Cerebellar nuclear complex (tissue), 1 donor: Measurements from ENCODE around the gene UBAP2.
"Not testable (repeated sequence)": the region's sequence is repeated elsewhere in the genome, so short reads cannot be mapped to it uniquely, and the experiment has no call there.

ENCODE experiments used
- DNase-seq, 2 experiments: peaks; one replicate each; lab custom pipeline; 2025; lab: John Stamatoyannopoulos, UW

Gene UBAP2

GRCh38 chr9:34046784-34047379 is 1.8 kb downstream of the UBAP2 start:
- DNase-seq = no peak

DNA sequence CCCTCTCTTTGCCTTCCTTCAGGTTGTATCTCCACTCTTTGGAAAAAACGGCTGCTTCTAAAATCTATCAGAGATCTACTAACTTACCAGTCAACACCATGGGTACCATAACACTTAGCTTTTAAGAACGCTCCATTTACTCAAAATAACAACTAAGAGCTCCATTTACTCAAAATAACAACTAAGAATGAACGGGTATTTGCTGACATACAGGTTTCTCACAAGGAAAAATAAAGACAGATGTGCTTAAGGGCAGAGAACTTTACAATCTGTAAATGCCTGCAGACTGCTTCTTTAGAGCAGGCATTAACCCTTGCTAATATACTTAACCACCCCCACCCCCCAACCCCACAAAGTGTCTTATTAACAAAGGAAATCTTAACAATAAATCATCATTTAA is 2.8 kb downstream of the UBAP2 start:
- DNase-seq = no peak

GRCh38 chr9:34042074-34042473 is 6.6 kb downstream of the UBAP2 start:
- DNase-seq = not testable (repeated sequence)

- DNase-seq = not testable (repeated sequence)
These were observed 9.8 kb downstream of the UBAP2 start for GRCh38 chr9:34038851-34039250.

- DNase-seq = no peak
These were observed 11.1 kb downstream of the UBAP2 start for GRCh38 chr9:34037626-34038025.

- DNase-seq = no peak
These were observed 12.1 kb downstream of the UBAP2 start for GRCh38 chr9:34036625-34037024.

GRCh38 chr9:34035656-34036055 is 13.0 kb downstream of the UBAP2 start:
- DNase-seq = no peak

GRCh38 chr9:34034698-34035065 is 14.0 kb downstream of the UBAP2 start:
- no peak for DNase-seq

DNA sequence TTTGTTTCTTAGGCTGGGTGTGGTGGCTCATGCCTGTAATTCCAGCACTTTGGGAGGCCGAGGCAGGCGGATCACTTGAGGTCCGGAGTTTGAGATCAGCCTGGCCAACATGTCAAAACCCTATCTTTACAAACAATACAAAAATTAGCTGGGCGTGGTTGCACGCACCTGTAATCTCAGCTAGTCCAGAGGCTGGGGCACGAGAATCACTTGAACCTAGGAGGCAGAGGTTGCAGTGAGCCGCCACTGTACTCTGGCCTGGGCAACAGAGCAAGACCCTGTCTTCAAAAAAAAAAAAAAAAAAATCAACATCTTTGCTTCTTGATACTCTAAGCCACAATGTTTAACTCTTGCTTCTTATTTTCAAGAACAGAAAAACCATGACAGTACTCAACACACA is 16.1 kb downstream of the UBAP2 start:
- DNase-seq = no peak

DNA sequence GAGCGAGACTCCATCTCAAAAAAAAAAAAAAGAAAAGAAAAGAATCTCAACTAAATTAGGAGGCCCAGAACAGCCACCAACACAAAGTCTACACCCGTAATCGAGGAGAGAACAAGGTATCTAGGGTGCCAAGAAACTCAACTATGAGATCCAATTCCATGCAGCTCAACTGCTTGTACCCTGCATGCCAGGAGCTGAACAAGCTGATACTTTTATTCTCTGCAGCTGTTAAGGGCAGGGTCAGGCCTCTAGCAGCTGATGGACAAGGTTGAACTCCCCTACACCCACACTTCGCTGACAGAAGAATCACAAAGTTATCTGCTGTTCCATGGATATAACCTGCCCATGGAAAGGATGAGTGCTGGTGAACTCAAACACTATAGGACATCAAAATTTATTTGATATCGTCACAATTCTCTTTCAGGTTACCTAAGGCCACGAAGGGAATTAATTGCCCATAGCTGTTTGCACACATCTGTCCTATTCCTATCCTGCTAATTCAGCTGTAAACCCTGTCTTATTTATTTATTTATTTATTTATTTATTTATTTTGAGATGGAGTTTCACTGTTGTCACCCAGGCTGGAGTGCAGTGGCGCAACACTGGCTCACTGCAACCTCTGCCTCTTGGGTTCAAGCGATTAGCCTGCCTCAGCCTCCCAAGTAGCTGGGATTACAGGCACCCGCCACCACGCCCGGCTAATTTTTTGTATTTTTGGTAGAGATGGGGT is 20.7 kb downstream of the UBAP2 start:
- no peak for DNase-seq

GRCh38 chr9:34025811-34026210 is 22.9 kb downstream of the UBAP2 start:
- no peak for DNase-seq

- no peak for DNase-seq
These were observed 23.6 kb downstream of the UBAP2 start for GRCh38 chr9:34025062-34025461.

GRCh38 chr9:34024476-34024875 is 24.2 kb downstream of the UBAP2 start:
- not testable (repeated sequence) for DNase-seq

DNA sequence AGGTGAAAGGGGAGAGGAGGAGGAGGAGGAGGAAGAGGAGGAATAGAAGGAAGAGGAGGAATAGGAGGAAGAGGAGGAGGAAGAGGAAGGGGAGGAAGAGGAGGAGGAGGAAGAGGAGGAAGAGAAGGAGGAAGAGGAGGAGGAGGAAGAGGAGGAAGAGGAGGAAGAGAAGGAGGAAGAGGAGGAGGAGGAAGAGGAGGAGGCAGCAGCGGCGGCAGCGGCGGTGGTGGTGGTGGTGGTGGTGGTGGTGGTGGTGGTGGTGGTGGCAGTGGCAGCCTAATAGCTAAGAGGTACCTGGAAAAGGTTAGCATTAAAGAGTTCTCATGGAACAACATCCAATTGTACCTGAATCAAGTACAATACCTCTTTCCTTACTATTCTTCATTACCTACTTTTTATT is 32.5 kb downstream of the UBAP2 start:
- no peak for DNase-seq

DNA sequence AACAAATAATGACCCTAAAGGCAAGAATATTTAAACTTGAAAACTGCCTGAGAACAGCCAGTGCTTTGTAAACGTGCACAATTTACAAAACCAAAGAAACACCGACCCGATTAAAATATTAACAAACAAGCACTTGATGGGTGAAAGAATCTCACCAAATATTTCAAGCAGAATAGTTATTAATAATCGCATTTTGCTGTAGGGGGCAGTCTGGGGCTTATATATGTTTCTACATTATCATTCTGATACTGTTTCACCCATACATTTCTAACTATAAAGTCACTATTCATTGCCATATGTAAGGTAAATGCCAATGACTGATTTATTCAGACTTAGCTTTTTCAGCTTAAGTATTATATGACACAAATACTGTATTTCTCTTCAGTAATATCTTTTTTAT is 37.7 kb downstream of the UBAP2 start:
- no peak for DNase-seq

DNA sequence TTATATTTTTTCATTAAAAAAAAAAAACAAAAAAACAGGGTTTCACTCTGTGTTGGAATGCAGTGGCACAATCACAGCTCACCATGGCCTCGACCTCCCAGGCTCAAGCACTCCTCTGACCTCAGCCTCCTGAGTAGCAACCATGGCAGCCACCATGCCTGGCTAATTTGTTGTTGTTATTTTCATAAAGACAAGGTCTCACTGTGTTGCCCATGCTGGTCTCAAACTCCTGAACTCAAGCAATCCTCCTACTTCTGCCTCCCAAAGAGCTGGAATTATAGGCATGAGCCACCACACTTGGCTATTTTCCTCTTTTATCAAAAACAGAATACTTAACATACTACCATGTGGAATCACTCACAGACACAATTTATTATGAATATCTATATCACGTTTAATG is 46.7 kb downstream of the UBAP2 start:
- no peak for DNase-seq

DNA sequence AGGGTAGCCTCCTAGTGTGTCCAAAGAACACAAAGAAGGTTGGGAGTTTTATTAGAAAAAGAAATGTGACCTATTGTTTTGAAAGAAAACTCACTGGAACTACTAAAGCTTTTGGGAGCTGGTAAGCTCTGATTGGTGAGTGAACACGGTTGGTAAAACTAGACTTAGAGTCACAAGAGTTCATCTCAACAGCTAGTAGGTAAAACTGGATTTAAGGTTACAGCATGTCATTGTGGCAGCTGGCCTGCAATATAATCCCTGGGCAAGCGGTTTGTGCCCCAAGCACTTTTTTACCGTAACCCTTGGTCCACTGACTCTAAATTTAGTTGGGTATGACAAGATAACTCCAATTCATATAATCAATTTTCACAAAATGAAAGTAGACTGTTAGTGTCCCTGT is 47.4 kb downstream of the UBAP2 start:
- DNase-seq = no peak

DNA sequence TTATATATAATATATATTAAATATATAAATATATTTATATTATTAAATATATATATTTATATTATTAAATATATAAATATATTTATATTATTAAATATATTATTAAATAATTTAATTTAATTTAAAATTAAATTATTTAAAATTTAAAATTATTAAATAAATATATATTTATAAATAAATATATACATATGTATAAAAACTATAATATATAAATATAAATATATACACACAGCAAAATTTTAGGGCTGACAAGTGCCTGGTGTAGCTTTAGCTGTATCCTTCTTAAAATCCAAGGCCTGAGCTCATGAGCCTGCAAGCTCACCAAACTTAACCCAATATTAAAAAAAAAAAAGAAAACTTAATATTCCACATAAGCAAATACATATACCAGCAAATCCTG is 53.2 kb downstream of the UBAP2 start:
- DNase-seq = no peak

- no peak for DNase-seq
These were observed 55.6 kb downstream of the UBAP2 start for GRCh38 chr9:33993104-33993503.

GRCh38 chr9:33992632-33993031 is 56.1 kb downstream of the UBAP2 start:
- DNase-seq = no peak

DNA sequence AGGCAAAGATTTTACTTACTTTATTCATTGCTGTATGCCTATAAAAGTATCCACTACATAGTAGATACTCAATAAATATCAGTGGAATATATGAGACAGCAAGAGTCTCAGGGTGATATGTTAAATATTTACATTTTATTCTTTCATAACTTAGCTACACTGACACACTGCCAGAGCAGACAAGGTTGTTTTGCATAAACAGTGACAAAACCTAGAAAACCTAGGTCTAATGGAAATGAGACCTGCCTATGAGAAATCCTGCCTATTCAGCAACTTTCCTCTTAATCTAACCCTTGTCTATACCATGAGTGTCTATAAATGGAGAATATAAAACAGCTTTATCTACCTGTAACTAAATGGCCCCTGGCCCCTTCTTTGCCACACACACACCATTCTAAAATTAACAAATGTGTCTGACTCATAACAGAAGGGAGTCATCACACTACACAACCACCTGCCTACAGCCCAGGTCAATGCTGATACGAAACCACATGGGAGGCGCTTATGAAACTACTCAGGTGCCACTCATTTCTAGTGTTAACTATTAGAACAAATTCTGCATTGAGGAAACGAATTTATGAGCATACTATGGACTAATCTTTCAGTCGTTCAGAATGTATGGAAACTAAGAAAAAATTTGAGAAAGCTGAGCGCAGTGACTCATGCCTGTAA is 60.3 kb downstream of the UBAP2 start:
- no peak for DNase-seq

GRCh38 chr9:33976414-33976813 is 72.3 kb downstream of the UBAP2 start:
- no peak for DNase-seq

DNA sequence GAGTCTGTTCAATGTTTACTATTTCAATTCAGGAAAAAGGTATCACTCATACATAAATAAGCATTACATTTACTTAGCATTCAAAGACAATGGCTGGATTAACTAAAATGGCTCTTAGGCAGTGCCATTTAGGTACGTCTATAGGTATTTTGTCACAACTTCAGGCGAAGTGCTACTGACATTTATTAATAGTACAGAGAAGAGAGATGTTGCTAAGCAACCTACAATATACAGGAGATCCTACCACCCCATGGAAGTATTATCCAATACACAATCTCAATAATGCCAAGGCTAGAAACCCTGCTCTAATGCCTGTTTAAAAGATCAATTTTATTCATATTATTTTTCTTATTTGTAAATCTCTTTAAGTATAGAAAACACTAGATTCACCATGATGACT is 76.0 kb downstream of the UBAP2 start:
- no peak for DNase-seq
